HG02970 (cell line): ENCODE measurements around the gene MRAS.

Experiments
- ATAC-seq: cut with Tn5 transposase; IDR thresholded peaks from one replicate; pipeline ENCODE4 v1.9.1; 2021; ENCODE audit warnings: mild to moderate bottlenecking, moderate library complexity, moderate number of reproducible peaks; ENCODE audit not compliant: unreplicated experiment, low FRiP score

MRAS gene

DNA sequence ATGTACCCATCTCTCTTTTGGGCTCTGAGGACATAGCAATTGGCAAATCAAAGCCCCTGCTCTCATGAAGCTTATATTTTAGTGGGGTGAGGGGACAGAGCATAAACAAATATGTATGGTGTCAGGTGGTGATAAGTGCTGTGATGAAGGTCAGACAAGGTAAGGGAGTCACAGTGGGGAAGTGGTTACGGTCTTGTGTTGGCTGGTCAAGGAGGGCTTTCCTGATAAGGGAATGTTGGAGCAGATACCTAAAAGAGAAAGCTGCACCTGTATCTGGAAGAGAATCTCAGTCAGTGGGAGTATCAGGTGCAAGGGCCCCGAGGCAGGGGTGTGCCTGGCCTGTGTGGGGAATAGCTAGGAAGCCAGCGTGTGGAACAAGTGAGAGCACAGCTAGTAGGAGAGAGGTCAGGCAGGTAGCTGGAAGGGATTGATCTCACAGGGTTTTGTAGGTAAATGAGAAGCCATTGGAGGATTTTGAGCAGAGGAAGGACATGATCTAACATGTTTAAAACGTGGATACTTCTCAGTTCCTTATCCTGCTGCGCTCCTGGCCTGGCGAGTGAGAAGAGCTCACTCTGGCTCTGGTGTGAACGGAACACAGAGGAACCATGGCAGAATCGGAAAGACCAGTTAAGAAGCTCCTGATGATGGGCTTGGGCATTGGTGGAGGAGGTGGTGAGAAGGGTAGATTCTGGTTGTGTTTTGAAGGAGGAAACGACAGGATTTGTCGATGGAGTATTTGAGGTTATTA is 35.5 kb downstream of the MRAS start:
- ATAC-seq: no peak

DNA sequence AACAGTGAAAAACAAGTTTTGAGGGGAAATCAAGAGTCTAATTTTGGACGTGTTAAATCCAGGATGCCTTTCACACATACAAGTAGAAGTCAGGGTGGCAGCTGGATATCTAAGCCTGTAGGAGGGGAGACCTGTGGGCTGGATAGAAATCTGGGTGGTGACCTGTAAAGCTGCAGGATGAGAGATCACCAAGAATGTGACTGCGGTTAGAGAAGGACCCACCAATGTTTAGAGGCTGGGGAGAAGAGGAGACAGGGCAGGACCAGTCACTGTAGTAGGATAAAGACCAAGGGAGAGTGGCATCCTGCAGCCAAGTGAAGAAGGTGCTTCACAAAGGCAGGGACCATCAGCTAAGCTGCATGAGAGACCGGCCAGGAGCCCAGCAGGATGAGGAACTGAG is 36.2 kb downstream of the MRAS start:
- no peak for ATAC-seq

DNA sequence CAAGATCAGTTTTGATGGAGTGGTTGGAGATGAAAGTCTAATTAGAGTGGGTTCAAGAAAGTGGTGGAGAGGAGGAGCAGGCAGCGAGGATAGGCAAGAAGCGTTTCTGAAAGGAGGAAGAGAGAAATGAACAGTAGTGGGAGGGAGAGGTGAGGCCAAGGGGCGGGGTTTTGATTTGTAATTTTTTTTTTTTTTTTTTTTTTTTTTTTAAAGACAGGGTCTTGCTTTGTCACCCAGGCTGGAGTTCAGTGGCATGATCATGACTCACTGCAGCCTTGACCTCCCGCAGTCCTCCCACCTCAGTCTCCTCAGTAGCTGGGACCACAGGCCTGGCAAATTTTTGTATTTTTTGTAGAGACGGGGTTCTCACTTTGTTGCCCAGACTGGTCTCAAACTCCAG is 36.6 kb downstream of the MRAS start:
- no peak for ATAC-seq

DNA sequence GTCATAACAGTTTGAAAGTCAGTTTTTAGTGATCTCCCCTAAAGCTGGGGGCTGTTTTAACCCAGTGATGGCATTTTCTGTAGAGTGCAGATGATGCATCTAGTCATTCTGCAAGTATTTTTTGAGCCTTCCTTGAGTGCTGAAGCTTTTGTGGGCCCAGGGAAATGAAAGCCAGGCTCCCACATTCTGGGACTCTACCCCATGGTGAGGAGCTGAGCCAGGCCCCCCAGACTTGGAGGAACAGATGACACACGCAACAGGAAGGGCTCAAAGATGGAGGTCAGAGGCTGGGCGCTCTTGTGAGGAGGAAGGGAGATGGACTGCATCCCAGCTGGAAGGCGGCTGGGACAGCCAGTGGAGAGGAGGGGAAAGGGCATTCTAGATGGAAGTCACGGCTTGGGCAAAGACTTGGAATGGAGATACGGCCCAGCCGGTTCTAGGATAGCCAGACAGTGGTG is 40.8 kb downstream of the MRAS start:
- no peak for ATAC-seq

DNA sequence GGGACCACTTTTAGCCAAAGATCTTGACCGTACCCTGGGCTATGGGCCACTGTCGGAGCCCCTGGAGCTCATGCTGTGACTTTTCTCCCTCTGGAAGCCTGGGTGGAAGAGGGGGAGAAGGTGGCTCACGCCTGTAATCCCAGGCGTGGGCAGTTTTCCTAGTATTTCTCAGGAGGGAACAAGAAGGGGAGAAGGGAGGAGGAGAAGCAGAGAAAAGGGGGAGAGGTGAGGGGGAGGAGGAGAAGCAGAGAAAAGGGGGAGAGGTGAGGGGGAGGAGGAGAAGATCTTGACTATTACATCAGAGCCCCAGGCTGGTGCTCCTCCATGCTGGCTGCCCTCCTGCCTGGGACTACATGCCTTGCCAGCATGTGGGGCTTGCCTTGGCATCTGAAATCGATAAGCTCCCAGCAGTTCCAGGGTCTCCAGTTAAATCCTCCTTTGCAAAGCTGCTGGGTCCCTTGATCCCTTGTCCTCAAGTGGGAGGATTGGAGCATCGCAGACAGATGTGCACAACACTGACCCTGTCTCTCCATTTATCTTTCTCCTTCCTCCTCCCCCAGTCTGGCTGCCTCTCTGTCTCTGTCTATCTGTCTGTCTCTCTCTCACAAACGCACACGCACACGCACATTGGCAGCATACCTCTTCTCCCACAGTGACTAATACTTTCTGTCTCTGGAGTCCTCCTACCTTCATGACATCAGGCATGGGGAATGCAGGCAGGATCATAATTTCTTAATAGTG is 41.6 kb downstream of the MRAS start:
- no peak for ATAC-seq

DNA sequence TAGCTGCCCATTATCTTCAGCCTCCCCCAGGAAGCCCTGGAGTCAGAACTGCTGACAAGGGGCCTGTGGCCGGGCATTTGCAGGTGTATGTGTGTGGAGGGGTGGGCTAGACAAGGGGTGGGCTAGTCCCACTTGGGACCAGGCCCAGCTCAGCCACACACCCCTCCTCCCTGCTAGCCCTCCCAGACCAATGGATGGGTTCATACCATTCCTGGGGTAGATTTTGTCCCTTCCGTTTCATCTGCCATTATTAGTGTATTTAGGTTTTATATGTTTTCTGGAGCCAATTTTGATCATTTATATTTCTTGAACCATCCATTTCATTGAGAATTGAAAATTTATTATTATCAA is 42.2 kb downstream of the MRAS start:
- no peak for ATAC-seq

DNA sequence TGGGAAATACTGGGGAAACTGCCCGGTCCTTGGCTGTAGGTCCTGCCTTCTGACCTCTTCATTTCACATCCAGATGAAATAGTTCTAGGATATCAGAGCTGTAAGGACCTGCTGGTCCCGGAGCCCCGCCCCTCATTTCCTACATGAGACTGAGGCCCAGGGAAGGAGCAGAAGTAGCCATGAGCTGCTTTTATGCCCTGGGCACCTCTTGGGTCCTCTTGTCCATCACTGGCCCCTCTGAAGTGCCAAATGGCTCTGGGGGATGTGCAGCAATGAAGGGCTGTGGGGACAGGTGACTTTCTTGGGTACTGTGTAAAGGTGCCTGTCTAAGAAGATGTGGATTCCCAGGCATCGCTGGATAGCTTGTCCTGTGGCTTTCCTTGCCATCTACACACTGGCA is 45.8 kb downstream of the MRAS start:
- ATAC-seq: no peak

DNA sequence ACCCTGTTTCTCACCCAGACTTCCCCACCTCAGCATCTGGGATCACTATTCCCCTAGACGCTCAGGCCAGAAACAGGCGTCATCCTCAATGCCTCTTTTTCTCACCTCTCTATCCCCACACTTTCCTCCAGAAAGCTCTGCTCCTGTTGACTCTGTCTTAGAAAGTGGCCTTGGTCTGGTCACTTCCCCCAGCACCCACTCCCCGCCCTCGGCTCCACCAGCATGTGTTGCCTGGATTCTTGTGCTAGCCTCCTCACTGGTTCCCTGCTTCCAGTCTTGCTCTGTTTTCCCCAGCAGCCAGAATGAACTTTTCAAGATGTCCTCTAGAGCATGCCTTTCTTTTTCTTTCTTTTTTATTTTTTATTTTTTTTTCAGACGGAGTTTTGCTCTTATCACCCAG is 46.3 kb downstream of the MRAS start:
- no peak for ATAC-seq

DNA sequence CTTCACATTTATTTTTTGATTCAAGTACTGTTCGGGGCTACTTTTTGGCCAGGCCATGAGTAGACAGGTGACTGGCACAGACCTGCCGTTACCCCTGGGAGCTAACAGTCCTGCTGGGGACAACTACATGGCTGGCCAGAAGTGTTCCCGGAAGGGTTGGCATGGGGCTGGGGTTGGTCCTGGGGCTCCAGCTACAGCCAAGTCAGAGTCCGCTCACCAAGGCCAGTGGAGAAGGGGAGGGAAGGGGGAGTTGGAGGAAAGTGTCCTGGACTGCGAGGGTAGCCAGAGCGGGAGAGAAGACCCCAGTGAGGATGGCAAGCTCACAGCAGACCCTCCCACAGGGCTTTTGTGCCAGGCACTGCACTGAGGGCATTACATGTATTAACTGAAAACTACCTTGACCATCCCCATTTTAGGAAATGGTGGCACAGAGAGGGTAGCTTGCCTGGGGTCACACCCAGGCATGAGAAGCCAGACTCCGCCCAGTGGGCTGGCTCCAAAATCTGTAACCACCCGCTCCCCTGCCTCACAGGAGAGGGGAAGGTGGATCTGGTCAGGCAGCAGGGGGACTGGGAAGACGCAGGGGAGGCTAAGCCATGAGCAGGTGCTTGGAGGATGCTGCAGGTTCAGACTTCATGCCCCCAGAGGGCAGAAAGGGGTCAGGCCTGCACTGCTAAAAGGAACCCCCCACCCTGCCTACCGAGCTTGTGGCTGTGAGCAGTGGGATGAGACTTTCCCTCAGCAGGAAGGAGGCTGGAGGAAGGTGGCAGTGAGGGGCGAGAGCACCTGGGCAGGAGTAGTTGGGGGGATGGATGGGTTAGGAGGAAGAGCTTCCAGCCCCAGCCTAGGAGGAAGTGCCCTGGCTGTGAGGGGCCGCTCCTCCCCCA is 47.7 kb downstream of the MRAS start:
- no peak for ATAC-seq

DNA sequence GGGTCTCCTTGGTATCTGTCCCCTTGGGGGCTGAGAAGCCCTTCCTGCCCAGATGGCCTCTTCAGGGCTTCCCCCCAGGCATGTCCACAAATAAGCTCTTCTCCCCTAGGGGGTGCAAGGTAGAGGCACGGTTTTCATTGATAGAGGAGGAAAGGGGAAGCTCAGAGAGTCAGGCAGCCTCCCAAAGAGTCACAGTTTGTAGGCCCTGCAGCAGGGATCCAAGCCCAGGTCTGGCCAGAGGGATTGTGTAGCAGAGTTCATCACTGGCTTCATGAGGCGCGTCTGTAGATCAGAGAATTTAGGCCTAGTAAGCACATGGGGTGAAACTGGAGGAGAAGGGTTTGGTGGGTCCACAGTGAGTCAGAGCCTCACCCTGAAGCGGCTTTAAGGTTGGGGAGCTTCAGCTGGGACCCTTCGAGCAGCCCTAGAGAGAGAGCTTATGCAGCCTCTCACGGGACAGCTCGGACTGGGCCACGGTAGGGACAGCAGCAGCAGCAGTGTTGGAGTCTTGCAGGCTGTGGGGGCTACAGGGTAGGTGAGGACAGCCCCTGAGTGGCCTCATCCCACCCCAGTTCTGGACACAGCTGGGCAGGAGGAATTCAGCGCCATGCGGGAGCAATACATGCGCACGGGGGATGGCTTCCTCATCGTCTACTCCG is 48.5 kb downstream of the MRAS start:
- ATAC-seq: no peak

DNA sequence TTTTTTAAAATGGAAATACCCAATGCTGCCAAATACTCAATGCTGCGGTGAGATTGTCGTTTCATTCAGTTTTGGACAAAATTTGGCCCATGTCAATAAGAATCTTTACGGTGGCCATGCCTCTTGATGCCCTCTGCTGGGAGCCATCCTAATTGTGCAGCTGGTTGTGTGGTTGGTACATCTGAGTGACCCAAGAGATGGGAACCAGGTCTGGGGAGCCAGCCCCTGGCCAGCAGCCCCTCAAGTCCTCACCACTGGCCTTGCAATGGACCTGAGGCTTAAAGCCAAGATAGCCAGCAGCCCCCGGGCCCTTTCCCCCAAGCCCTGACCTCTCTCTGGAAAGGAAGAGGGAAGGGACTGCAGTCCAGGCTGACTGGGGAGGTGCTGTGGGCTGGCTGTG is 49.6 kb downstream of the MRAS start:
- no peak for ATAC-seq

DNA sequence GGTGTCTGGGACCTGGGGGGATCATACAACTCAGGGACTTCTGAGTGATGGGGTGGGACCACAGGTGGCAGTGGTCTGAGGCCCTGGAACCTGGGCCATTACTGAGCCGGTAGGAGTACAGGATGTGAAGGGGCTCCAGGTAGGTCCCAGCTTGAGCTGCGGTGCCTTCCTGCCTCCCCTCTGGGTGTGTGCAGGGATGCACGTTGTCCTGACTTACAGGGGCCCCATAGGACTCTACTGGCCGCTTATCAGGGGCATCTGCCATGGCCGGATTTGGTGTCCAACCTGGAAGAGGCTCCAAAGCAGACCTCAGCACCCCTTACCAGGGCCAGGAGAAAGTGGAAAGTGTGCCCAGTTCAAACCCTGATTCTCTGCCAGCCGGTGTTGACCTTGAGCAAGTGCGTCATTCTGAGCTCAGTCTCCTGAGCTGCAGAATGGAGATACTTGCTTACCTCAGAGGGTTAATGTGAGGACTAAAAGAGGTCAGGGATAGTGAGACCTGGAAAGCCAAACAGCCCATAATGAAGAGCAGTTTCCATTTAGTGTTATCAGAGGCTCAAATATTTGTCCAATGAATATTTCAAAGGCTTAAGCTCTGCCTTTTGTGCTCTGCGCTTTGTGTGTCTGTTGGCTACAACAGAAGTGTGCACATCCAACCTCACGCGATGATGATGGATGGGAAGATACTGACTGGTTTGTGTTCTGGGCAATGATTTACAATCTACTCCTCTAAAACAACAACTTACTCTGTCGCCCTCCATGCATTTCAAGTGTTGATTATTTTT is 50.6 kb downstream of the MRAS start:
- no peak for ATAC-seq

DNA sequence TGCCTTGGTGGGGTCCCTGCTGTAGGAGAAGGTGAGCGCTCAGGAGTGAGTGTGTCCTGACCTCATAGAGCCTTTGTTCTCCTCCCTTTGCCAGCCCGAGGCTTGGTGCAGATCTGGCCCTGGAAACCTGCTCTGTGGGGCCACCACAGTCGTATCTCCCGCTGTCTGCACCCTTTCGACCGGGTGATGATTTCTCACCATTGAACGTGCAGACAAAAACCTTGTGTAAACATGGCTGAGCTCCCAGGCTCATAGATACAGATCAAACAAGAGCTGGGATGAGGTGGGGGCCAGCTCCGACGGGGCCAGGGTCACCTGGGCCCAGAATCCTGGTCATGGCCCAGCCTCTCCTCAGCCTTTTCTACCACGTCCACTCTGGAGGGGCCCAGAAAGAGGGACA is 51.4 kb downstream of the MRAS start:
- no peak for ATAC-seq

DNA sequence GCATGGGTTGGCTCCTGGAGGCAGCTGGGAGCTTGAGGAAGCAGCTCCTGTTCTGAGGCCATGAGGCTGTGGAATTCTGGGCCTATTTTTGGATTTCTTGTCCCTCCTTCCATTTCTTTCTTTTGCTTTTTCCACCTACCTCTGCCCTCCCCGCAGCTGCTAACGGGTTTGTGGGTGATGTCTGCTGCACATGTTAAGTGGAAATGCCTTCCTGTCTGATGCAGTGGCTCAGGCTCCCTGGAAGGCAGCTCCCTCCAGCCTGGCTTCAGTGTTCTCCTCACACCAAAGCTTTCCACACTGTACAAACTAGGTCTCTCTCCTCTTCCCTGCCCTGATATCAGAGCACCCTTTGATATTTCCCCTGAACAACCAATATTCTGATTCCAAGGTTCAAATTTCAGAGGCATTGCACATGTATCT is 52.3 kb downstream of the MRAS start:
- ATAC-seq: no peak

DNA sequence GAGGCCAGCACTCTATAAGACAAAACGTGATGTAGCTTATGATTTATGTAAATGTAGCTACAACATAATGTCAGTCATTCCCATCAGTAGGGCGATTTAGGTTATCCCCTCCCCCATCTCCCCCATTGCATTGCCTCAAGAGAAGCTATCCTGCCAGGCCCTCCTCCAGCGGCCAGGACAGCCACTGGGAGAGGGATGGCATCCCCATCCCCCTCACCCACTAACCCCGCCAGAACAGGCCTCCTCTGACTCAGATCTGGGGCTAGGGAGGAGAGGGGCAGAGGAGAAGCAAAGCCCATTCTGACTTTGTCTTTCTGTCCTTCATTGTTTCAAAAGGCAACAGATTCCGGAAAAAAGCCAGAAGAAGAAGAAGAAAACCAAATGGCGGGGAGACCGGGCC is 53.5 kb downstream of the MRAS start:
- ATAC-seq: no peak

DNA sequence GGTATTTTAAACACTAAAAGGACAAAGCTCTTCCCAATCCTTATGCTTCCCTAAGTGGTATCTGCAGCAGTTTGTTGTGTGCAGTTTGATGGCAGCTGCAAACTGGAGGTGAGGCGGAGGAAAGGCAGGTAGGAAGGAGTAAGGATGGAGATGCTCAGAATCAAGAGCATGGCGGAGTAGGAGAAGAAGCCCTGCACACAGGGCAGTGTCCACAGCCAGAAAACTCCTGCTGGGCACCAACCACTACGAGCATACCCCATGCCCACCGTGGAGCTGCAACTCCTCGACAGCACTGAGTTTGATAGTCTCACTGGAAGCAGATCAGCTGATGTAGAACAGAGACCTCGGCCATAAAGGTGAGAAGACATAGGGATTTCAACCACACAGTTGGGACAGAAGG is 55.7 kb downstream of the MRAS start:
- no peak for ATAC-seq

DNA sequence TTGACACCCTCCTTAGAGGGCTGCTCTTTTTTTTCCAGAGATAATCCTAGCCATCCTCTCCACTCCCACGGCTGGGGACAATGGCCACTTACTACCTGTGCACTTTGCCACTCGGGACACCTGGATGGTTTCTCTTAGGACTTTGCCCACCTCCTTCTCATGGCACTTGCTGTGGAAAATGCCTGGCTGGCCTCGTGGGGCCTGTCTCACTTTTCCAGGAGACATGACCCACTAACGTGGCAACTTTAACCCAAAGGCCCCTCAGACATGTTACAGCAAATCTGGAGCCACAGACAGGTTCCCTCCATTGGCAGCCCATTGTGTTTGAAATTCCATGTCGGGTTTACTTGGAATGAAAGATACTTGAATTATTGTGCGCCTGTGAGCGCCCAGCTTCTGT is 56.6 kb downstream of the MRAS start:
- ATAC-seq: no peak

DNA sequence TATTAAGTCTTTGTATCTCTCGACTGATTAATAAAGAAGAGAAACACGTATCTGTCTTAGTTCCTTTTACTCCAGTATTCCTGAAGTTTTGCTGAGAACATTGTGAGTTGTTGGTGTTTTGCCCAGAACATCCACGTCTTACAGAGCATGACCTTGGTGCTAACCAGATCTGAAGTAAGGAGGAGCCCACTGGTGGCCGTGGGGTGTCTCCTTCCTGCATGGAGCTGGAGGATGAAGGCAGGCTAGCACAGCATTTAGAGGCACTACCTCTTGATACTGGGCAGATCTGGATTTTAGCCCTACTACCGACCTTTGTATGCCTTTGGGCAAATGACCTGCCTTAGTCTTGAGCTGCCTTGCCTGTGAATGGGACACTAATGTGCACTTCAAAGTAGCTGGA is 57.1 kb downstream of the MRAS start:
- no peak for ATAC-seq

DNA sequence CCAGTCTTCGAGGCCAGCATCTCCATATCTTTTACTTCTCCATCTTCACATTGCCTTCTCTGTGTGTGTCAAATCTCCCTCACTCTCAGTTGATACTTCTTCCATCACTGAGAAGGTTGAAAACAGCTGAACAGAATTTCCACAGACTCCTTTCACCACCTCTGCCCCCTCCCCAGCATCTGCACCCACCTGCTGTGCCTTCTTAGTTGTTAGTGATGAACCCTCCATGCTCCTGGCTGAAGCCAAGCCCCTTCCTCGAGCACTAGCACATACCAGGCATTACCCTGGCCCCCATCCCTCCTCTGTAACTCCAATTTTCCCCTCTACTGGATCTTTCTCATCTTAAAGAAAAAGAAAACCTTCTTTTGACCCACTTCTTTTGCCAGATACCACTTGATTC is 58.2 kb downstream of the MRAS start:
- ATAC-seq: no peak
